Activated T-cell treated with anti-CD3 and anti-CD28 coated beads, Interleukin-2, amount 50 U/mL, for 1 hour (primary cell): ENCODE measurements around the gene CYP3A4.
"Not testable (repeated sequence)": the region's sequence is repeated elsewhere in the genome, so short reads cannot be mapped to it uniquely, and the experiment has no call there.

Experiments used
- DNase-seq: peaks from one replicate; pipeline ENCODE4 v3.0.0-alpha.2; 2020

Gene CYP3A4

DNA sequence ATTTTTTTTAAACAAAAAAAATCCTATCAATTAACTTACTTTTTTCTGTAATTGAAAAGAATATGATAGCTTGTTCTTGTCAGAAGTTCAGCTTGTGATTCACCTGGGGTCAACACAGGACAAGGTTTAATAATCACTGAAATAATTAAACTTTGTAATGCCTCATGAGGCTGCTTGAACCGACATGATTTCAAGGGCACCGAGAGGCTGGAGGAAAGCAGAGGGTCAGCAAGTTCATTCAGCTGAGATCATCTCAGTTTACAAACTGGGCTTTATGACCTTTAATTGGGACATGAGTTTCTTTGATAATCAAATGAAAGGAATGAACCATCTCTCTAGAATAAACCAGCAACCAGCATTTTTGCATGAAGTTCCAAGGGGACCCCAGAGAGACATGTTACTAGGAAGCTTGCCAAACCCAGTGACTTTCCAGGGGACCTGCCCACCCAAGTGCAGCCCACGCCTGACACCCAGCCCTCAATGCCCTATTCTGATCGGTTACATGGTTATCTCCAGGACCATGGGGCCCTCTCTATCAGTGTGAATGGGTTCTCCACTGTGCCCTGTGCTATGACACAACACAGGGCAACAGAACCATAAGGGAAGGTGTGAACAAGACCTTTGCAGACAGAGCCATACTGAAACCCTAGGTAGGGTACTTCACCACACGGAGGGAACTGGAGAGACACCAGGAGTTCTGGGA is 7.8 kb upstream of the CYP3A4 start:
- DNase-seq: no peak

DNA sequence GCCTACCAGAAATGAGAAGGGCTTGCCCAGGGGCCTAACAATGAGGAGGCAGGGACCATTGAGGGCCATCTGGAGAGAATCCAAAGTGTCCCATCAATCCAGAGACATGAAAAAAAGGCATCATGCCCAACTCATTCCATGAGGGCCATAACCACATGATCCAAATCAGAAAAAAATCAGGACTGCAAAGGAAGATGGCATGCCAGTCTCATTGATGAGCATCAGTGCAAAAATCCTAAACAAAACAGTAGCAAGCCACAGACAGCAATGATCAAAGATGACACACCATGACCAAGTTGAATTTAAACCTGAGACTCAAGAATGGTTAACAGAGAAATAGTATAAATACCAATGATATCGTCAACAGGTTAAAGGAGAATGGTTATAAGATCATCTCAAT is 7.0 kb upstream of the CYP3A4 start:
- DNase-seq: no peak

DNA sequence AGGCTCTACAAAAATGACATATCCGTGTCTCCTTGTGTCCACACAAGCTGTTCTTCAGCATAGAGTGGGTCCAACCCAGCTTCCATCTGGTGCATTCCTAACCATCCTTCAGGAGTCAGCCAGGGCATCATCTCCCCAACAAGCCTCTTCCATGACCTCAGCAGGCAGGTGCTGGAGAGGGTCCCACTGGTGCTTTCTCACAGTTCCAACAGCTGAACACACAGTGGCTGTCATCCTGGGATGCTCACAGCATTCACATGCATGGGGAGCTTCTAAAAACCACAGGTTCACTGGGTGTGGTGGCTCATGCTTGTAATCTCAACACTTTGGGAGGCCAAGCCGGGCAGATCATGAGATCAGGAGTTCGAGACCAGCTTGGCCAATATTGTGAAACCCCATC is 6.4 kb upstream of the CYP3A4 start:
- DNase-seq: no peak

DNA sequence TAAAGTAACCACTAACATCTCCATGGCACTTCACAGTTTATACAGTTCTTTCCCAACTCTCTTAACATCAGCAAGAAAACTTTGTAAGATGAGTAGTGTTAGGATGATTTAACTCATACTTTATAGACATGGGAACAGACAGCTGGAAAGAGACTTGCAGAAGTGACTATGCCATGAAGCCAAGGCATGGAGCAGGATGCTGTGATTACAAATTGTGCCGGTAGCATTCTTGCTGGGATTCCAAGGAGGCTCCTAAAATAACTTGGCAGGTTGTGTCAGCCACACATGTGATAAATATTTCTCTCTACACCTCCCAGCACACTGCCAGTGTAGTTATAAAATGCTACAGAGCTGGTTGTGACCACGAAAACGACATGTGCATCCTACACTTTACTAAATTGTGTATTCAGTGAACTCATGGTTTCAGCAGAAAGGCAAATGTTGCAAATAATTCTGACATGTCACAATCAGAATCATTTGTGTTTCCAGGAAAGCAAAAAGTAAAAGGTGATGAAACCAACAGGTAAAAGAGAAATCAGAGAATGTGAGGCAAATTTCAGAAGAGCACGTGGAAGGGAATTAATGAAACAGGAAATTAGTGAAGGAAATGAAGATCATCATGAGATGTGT is 5.6 kb upstream of the CYP3A4 start:
- DNase-seq: no peak

DNA sequence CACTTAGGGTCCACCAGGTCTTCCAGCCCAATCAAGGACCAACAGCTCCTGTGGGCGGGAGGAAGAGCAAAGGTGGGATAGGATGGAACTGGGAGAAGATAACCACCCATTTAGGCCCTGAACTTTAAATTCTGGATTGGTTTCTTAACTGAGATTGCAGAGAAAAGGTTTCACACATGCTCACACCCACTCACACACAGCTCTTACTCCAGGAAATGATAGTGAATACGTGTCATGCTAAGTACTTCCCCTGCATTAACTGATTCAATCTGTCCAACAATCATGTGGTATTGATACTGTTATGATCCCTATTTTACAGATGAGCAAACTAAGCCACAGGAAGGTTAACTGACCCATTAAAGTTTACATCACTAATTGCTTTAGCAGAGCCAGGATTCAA is 4.6 kb upstream of the CYP3A4 start:
- no peak for DNase-seq

DNA sequence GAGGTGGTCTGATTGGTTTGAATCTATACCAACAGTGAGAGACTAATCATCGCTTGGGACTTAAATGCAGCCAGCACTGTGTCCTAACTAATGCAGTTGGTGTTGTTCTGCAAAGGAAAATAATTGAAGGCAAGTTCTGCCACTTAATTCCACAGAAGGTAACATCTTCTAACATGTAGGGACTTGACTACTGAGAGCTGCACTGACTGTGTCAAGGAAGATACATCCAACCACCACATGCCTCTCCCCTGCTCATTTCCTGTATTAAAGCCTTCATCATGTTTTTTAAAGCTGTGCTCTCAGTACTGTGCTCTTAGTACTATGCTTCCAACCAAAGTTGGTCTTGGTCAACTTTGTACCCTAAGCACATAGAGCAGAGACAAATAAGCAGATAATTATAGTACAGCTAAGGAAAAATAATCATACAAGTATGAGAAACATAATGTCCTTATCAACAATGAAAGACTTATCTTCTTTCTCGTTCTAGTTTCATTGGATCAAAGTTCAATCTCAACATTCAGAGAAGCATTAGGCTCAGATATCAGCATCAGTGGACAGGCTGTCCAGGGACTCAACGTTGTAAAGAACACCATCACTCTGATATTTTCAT is 2.8 kb upstream of the CYP3A4 start:
- no peak for DNase-seq

DNA sequence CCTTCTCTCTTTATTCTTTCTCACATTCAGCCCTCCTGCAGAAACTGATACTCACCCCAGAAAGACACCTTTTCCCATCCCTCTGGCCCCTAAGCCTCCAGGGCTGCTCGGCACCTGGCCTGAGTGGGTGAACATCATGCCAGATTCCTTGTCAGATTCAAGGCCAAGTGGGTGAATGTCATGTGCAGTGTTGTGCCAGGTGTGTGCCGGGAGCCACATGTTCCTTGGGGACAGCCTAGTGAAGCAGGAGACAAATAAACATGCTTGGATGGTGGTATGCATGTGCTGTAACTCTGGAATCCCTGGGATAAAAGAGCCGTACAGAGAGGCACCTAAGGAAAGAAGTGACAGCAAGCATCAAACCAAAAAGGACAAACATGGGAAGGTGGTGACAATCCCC is 1.7 kb upstream of the CYP3A4 start:
- DNase-seq: not testable (repeated sequence)

DNA sequence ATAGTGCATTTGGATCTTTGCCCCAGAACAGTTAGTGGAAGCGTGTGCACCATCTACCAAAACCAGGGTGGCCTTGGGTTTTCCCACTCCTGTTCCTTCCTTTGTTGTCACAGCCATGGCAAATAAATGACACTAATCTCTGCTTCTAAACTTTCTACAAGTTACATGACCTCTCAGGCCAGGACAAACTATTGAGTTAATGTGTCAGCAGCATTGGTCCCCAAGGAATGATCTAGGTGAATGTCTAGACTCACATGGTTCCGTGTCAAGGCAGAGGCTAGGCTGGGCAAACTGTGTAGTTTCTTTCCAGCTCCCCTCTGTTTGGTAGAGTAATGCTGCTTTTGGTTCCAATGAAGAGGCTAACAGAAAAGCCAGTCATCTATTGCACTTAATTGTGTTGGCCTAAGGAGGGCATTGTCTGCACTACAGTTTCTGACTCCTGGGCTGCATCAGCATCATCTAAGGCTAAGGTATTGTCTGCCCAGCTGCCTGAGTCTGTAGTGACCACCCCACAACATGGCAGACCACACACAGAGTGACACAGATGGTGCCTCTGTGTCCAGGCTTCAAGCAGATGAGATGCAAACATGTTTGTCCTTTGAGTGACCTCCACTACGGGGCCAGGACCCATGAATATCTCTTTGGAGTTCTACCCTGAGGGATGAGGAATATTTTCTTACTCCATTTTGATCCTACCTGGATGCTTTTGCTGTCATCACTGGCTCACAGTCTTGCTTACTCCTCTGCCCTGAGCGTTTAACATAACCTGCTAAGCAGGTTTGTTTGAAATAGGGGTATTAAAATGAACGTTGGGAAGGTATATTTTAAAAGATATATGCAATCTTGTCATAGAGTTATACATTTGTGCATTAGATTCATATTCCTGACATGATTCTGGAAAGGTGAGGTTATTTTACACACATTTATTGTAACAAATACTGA is 1.7 kb downstream of the CYP3A4 start:
- DNase-seq: no peak

DNA sequence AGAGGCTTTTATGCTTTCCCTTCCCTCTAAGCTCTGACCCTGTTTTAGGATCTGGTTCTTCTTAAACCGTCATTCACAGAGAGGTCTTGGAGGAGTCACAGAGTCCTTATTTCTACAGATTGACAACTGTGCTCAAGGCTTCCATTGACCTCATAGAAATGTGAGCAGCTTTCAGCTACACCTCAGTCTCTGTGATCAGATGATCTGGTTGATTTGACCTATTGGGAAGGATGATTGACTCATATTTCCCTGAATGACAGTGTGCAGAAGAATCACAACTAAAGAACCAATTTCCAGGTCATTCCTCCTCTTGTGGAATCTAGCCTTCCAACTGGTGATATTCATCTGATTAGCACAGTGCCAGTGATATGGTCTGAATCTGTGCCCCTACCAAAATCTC is 3.4 kb downstream of the CYP3A4 start:
- DNase-seq: no peak

DNA sequence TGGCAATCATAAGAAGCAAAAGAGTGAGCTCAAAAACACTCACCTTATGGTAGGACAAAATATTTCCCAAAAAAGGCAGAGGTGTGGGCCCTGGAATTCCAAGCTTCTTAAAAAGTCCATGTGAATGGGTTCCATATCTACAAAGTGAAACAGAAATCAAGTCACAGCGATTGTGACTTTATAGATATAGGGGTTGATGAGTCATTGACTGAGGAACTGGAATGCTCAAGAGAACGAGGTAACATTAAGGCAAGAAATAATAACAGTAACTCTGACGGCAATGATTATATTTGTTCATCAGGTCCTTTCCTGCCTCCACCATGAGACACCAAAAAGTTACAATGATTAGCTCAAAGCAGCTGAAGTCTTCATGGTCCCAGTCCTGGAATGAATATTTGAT is 4.0 kb downstream of the CYP3A4 start:
- DNase-seq: no peak

DNA sequence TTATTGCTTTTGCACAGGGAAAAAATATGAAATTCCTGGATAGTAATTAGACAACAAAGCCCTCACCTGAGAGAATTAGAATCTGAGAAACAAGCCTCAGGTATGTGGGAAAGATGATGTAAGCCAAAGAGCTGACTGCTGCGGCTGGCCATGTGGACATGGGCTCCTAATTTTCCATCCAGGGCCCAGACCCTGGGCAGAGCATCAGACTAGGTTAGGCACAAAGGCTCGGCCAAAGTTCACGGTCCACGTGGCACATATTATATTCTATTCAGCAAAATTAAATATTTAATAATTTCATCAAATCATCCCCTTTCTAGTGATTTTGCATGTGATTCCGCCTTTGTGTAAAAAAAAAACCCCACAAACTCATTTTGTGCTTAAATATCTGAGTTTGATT is 5.1 kb downstream of the CYP3A4 start:
- DNase-seq: no peak

DNA sequence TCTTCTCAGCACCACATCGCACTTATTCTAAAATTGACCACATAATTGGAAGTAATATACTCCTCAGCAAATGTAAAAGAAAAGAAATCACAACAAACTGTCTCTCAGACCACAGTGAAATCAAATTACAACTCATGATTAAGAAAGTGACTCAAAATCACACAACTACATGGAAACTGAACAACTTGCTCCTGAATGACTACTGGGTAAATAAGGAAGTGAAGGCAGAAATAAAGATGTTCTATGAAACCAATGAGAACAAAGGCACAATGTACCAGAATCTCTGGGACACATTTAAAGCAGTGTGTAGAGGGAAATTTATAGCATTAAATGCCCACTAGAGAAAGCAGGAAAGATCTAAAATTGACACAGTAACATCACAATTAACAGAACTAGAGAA is 10.6 kb downstream of the CYP3A4 start:
- not testable (repeated sequence) for DNase-seq

DNA sequence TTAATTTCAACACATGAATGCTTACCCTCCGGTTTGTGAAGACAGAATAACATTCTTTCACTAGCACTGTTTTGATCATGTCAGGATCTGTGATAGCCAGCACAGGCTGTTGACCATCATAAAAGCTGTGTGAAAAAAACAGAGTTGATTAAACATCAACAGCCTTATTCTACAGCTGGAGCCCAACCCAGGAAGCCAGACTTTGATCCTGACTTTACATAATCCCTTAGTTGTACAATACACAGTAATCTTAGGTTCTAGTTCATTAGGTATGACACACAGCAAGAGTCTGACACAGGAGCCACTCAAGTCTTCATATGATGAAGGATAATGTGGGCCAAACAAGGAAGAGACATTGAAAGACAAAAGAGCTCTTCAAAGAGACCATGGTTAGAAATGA is 11.4 kb downstream of the CYP3A4 start:
- no peak for DNase-seq

DNA sequence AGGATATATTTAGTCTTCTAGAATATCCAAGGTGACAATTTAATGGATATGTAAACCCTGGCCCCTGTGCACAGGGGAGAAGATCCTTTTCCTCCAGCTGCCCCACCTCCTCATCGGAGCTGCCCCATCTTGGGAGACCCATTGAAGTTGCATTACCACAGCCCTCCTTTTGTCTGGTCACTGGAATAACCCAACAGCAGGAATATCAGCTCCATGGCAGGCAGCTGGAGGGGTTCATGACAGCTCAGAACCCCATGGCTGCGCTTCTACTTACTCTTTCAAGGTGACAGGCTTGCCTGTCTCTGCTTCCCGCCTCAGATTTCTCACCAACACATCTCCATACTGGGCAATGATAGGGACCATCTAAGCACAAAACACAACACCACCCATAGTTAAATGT is 14.5 kb downstream of the CYP3A4 start:
- DNase-seq: not testable (repeated sequence)

DNA sequence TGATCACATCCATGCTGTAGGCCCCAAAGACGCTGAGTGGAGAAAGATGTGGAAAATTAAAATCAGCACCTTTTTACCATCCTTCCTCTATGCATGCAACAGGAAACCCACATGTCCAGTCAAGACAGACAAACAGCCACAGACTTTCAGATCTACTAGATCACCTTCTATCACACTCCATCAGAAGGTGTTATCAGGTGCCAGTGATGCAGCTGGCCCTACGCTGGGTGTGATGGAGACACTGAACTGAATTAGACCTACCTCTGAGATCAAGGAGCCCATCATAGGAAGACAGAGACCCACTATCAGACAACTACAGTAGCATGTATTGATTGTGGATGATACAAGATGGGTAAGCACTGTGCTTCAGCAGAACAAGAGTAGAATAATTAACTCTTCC is 15.5 kb downstream of the CYP3A4 start:
- no peak for DNase-seq

DNA sequence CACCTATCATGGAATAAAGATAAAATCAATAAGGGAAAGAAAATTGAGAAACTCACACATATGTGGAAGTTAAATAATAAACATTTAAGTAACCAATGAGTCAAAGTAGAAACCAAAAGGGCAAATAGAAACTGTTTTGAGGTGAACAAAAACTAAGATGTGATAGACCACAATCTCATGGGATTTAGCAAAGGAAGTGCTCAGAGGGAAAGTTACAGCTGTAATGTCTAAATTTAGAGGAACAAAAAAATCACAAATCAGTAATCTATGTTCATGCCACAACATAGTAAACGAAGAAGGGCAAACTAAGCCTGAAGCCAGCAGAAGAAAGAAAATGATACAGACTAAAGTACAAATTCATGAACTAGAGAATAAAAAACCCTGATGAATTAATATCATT is 16.3 kb downstream of the CYP3A4 start:
- DNase-seq: no peak

DNA sequence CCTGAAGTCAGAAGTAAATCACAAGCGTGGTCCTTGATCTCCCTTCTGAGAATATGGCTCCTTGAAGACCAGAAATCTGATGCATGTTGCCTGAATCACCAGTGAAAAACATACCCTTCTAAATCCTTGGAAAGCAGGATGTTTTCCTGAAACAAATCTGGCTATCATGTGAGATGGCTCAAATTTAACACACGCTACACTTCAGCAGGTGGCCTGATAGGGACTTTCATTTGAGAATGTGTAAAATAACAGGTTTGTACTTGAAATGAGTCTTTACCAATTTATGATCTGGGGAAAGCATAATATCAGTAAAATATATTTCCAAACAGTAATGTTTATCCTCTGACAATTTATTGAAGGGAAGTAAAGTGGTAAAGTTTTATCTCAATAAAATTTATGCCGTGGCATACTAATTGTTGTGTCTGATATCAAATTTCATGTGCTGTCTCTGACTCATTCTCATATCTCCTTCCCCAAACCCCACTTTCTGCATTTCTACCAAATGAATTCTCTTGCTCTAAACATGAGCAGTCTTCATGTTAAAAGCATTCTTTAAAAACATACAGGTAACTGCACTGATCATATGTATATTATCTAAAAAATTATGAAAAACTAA is 17.4 kb downstream of the CYP3A4 start:
- DNase-seq: no peak

DNA sequence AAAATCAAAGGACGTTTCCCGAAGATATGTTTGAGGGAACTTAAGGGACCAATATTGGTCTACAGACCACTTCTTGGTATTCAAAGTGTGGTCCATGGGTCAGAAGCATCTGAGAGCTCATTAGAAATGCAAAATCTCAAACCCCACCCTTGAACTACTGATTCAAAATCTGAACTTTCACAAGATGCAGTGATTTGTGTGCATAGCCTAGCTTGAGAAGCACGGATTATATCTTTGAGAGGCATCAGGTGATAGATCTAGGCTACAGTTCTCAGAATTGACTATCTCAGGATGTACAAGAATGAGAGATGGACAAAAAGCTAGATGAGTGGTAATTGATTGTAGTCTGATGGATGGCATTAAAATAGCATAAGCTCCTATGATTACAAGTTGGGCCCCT is 19.5 kb downstream of the CYP3A4 start:
- DNase-seq: no peak

DNA sequence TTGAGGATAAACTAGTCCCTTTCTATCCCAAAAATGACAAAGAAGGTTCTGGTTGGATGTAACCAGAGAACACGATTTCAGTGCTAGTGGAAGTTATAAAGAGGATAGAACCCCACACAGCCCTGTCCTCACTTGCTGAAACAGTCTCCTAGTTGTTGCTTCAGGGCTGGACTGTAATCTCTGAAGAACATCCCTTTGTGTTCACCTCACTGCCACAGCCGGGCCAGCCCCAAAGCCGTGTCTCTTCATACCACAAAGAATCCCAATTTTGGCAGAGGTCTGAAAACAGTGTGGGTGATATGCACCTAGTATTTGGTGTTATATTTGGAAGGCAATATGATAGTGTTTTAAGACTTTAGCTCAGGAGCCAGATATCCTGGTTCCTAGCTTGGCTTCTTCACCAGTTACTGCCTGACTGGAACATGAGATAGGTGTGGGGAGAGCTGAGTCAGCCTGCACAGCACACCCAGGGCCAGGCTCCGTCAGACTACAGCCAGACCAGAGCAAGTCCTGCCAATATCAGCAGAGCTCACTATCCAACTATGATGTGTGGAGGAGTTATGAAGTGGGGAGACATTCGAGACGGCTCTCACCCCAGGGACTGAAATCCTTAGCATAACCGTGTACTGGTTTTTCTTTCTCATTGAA is 21.2 kb downstream of the CYP3A4 start:
- DNase-seq: no peak

DNA sequence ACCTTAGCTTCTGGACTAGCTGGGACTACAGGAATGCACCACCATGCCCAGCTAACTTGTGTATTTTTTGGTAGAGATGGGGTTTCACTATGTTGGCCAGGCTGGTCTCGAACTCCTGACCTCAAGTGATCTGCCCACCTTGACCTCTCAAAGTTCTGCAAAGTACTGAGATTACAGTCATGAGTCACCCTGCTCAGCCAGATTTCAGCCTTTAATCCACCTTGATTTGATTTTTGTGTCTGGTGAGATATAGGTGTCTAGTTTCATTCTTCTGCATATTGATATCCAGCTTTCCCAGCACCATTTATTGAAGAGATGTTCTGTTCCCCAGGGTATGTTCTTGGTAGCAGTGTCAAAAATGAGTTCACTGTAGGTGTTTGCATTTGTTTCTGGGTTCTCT is 28.9 kb downstream of the CYP3A4 start:
- no peak for DNase-seq

DNA sequence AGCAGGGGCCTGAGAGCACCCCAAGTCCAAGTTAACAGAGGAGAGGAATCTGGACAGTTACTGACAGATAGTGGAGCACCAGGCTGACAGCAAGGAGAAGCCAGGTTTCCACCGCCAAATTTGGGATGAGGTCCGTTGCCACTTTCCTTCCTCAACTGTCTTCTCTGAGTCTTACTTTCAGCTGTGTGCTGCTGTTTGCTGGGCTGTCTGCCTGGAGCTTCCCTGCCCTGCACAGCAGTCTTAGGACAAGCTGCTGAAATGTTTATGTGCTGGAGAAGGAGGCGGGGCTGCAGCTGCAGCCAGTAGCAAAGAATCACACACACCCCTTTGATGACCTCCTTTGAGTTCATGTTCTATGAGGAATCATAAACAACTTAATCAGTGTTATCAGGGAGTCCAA is 31.6 kb downstream of the CYP3A4 start:
- DNase-seq: no peak

DNA sequence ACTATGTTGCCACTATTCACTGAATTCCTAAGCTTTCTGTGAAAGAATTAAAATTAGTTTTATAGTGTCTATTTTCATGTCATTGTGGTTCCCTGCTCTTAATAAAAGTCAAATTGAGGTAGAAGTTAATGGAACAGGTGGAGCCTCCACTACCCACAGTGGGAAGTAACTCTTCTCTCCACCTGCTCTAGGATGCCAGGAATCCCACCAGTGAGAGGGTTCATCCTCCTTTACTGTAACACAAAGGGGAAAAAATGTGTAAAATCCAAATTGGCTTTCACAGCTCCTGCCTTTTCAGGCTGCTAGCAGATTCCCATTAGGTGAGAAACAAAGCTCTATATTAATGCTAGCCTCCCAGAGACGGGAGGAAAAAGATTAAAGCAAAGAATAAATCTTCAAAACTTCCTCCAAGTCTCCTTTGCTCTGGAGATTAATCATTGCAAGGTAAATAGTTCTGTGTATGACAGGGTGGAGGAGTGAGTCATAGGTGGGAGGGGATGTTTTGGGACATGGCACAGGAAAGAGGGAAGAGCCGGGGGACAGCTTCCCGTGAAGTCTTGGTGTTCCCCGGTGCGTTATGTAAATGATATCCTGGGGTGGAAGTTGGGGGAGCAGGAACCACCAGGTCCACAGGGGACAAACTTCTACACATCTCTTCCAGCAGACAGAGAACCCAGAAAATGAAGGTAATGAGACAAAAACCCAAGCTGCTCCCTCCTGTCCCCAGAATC is 32.5 kb downstream of the CYP3A4 start:
- not testable (repeated sequence) for DNase-seq
